ENCODE measurements around the gene HDGFL3. TPM values are rescaled to one million over a fixed set of nuclear protein-coding genes. Genes with fewer than 3 reads are reported as not detected.

HDGFL3 gene
- total and polyA plus RNA-seq, 9 of the 15 experiments (the other 6 are each of a cell fraction or from before 2014, with no cell fraction given): 6.7 to 42.0 (median 31.4) TPM

DNA sequence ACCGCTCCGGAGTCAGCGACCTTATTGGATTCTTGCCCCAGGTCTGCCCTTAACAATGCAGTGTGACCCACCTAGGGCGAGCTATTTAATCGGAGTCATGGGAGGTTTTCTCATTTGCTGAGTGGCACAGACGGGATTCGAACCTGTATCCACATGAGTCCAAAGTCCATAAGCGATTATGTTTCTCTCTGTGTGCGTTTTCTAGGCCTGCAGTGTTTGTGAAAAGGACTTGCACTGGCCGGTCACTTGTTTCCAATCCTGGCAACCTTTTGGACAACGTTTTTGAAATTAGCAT lies 691 bp upstream of the HDGFL3 start:
- no peaks in the 10 kb centered on the region; the same call in 1 of the 2 replicates for H4K20me1 ChIP-seq (replicated peaks; ENCODE audit: control insufficient read depth, insufficient read depth, low read length)
- TF ChIP-seq GTF3C2 (IDR thresholded peaks at IDR 0.05; ENCODE audit: borderline replicate concordance, extremely low read depth, insufficient read length) (peak; percentile 75), ZZZ3 (IDR thresholded peaks at IDR 0.05) (no peak), ZNF830 (CRISPR knock-in tag; IDR thresholded peaks at IDR 0.05) (no peak), GABPB1 (CRISPR knock-in tag; IDR thresholded peaks at IDR 0.05) (peak; percentile 6; the same call in 1 of the 2 replicates), PHF21A (IDR thresholded peaks at IDR 0.05; ENCODE audit: borderline replicate concordance, low read depth) (no peak), ZBTB11 (CRISPR knock-in tag; IDR thresholded peaks at IDR 0.05) (no peak), GATAD2B (IDR thresholded peaks at IDR 0.05; ENCODE audit: borderline replicate concordance) (no peak), JUNB (CRISPR knock-in tag; conservative IDR thresholded peaks at IDR 0.05) (no peak), TOE1 (IDR thresholded peaks at IDR 0.05; ENCODE audit: borderline replicate concordance) (0 out of 2 replicates have a peak, but pooled peaks have one; percentile 7), TOE1 (CRISPR knock-in tag; IDR thresholded peaks at IDR 0.05; ENCODE audit: borderline replicate concordance, low read depth) (no peak), SP1 (CRISPR knock-in tag; IDR thresholded peaks at IDR 0.05) (0 out of 2 replicates have a peak, but pooled peaks have one; percentile 48), HLTF (IDR thresholded peaks at IDR 0.05) (no peak), MCM7 (IDR thresholded peaks at IDR 0.05) (no peak), MCM2 (IDR thresholded peaks at IDR 0.05; ENCODE audit: low read depth) (no peak)
- TF ChIP-seq, protein P1, sequence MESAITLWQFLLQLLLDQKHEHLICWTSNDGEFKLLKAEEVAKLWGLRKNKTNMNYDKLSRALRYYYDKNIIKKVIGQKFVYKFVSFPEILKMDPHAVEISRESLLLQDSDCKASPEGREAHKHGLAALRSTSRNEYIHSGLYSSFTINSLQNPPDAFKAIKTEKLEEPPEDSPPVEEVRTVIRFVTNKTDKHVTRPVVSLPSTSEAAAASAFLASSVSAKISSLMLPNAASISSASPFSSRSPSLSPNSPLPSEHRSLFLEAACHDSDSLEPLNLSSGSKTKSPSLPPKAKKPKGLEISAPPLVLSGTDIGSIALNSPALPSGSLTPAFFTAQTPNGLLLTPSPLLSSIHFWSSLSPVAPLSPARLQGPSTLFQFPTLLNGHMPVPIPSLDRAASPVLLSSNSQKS (CRISPR knock-in tag; IDR thresholded peaks at IDR 0.05): no peak
- FAIRE-seq (no peak), ATAC-seq (no peak), DNase-seq (ENCODE audit: extremely low read depth in 1 of 4, low spot score in 3 of 4) (no peak)
- H3K4me1 ChIP-seq (replicated peaks in 1 of 2; ENCODE audit: control insufficient read depth in 2 of 2, insufficient read depth in 2 of 2, low read length in 2 of 2): peaks cover 14 to 18% of the 10 kb centered on the region in 2 experiments
- H3K4me3 ChIP-seq: peak overlapping the region; percentile 69
- 18% methylated on average over 8 of the region's 11 CpGs for WGBS (ENCODE audit: insufficient coverage, low coverage, missing lambda C conversion rate)
- peak overlapping the region; percentile 55 to 88; a peak in 3 of 4 replicates for H3K9ac ChIP-seq (ENCODE audit: insufficient read depth in 1 of 2, low read depth in 2 of 2, low read length in 2 of 2)
- H3K27me3 ChIP-seq (ENCODE audit: control insufficient read depth in 2 of 2, insufficient read depth in 2 of 2, low read length in 2 of 2): peaks cover 2 to 6% of the 10 kb centered on the region in 2 experiments; a peak in 3 of 5 replicates
- ChIA-PET CTCF (ENCODE audit: low intra/inter-chr PET ratio) (no interaction called here), POLR2A (no interaction called here)
- peak overlapping the region; percentile 48; the same call in 1 of the 3 replicates for H3K27ac ChIP-seq (ENCODE audit: extremely low read depth, low read depth, low read length)
- peak overlapping the region; percentile 79 for H3K4me2 ChIP-seq (ENCODE audit: insufficient read depth, low read length)
- peak overlapping the region; percentile 92 for H2AFZ ChIP-seq (ENCODE audit: low read depth, low read length)
- intact Hi-C loops (cut with micrococcal nuclease) (loop anchor here (2.0 to 5.0 kb wide), 4 partner anchors 101 to 361 kb away; partner anchors contain the start of genes BTBD1, C15orf40 and TM6SF1), in situ Hi-C loops (cut with MboI) (no loop called here)
- no peaks in the 10 kb centered on the region for H3K9me1 ChIP-seq (ENCODE audit: control insufficient read depth, insufficient read depth, low read length)
- no peaks in the 10 kb centered on the region; the same call in 2 of the 3 replicates for H3K36me3 ChIP-seq (ENCODE audit: control insufficient read depth, insufficient read depth, low read length)
- BruUV-seq (replicated peaks): no TSS peak
- peaks cover 34% of the 10 kb centered on the region for H3K79me2 ChIP-seq (ENCODE audit: control insufficient read depth, insufficient read depth, low read length)
- H3K9me3 ChIP-seq (replicated peaks; ENCODE audit: control insufficient read depth, insufficient read depth, low read depth, low read length): no peaks in the 10 kb centered on the region
